ENCODE measurements around the gene SLC44A4.
"Not testable (repeated sequence)": the region's sequence is repeated elsewhere in the genome, so short reads cannot be mapped to it uniquely, and the experiment has no call there.

GRCh38 chr6:31864123-31864562 lies 14.7 kb downstream of the SLC44A4 start:
- not testable (repeated sequence) for TF ChIP-seq CTCF, EZH2phosphoT487, EZH2 (IDR thresholded peaks at IDR 0.05)
